ENCODE data around the gene TLE2.
"Not testable (repeated sequence)": the region's sequence is repeated elsewhere in the genome, so short reads cannot be mapped to it uniquely, and the experiment has no call there.

TLE2 gene

GRCh38 chr19:2982983-2983350, 46.1 kb downstream of the TLE2 start:
- DNase-seq, result no peak

GRCh38 chr19:2982561-2982960, 46.5 kb downstream of the TLE2 start:
- DNase-seq, result no peak

- DNase-seq, result no peak
Observed at GRCh38 chr19:2981898-2982297, 47.2 kb downstream of the TLE2 start.

- DNase-seq, result no peak
Observed at GRCh38 chr19:2978772-2979171, 50.3 kb downstream of the TLE2 start.

GRCh38 chr19:2978166-2978767, 50.8 kb downstream of the TLE2 start:
- DNase-seq, result no peak

- no peak for DNase-seq
Observed at GRCh38 chr19:2977746-2978138, 51.3 kb downstream of the TLE2 start.

GRCh38 chr19:2977001-2977745, 51.9 kb downstream of the TLE2 start, which contains the start of gene TLE6:
TLE6 (plus strand) TSS chr19:2977564; CDS start chr19:2978234, 670 bp downstream.
- DNase-seq, result peak; percentile 98

- peak; percentile 65 for DNase-seq
Observed at GRCh38 chr19:2976609-2977000, 52.5 kb downstream of the TLE2 start.

- DNase-seq, result no peak
Observed at GRCh38 chr19:2974342-2975041, 54.6 kb downstream of the TLE2 start.

GRCh38 chr19:2973229-2973628, 55.9 kb downstream of the TLE2 start:
- DNase-seq, result no peak

- no peak for DNase-seq
Observed at GRCh38 chr19:2970201-2970835, 58.8 kb downstream of the TLE2 start.

GRCh38 chr19:2969104-2969504, 60.0 kb downstream of the TLE2 start:
- DNase-seq, result no peak

- DNase-seq, result no peak
Observed at GRCh38 chr19:2967972-2968371, 61.1 kb downstream of the TLE2 start.

GRCh38 chr19:2964874-2965273, 64.2 kb downstream of the TLE2 start:
- DNase-seq, result no peak

- DNase-seq, result not testable (repeated sequence)
Observed at GRCh38 chr19:2963631-2964030, 65.4 kb downstream of the TLE2 start.

- no peak for DNase-seq
Observed at GRCh38 chr19:2963122-2963521, 66.0 kb downstream of the TLE2 start.

GRCh38 chr19:2962018-2962670, 66.9 kb downstream of the TLE2 start:
- peak; percentile 62 for DNase-seq

- DNase-seq, result no peak
Observed at GRCh38 chr19:2960120-2960519, 69.0 kb downstream of the TLE2 start.

- DNase-seq, result no peak
Observed at GRCh38 chr19:2957160-2957559, 71.9 kb downstream of the TLE2 start.

GRCh38 chr19:2952953-2953481, 76.1 kb downstream of the TLE2 start:
- peak; percentile 61 for DNase-seq

- DNase-seq, result peak; percentile 99
Observed at GRCh38 chr19:2950286-2951124, 78.6 kb downstream of the TLE2 start.

- DNase-seq, result peak; percentile 57
Observed at GRCh38 chr19:2949939-2950285, 79.2 kb downstream of the TLE2 start.
